DOHH2 (cell line): ENCODE results near the gene RANGAP1.

Source experiments
- CTCF ChIP-seq: fragments of 200-600 bp; sonication (generic); IDR thresholded peaks from one replicate; pipeline ENCODE4 v1.5.1; 2014; ENCODE audit warnings: antibody characterized with exemption, mild to moderate bottlenecking, low read depth, low read length; ENCODE audit not compliant: poor library complexity, severe bottlenecking
- EZH2phosphoT487 ChIP-seq: fragments of 200-600 bp; sonication (generic); IDR thresholded peaks from 2 replicates; pipeline ENCODE4 v1.6.1; 2017; ENCODE audit warnings: borderline replicate concordance, mild to moderate bottlenecking, antibody characterized with exemption, low read length, moderate library complexity, mixed read lengths

- TF ChIP-seq CTCF (no peak), EZH2phosphoT487 (no peak)
These were observed 34.6 kb upstream of the RANGAP1 start for GRCh38 chr22:41320416-41321240.
